ENCODE data around the gene RPP38.

The RPP38 gene

DNA sequence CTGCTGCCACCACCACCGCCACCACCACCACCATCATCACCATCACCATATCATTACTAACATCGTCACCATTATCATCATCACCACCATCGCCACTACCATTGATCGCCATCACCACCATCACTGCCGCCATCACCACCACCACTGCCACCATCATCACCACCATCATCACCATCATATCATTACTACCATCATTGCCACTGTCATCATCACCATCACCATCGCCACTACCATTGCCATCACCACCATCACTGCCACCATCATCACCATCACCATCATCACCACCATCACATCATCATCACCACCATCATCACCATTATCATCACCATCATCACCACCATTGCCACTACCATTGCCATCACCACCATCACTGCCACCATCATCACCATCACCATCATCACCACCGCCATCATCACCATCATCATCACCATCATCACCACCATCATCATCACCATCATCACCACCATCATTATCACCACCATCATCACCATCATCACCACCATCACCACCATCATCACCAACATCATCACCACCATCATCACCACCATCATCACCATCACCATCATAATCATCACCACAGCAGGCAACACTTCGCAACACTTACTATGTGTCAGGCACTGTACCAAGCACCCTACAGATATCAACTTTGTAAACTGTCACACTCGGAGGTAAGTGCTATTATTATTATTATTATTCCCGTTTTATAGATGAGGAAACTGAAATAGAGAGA lies 52.1 kb downstream of the RPP38 start:
- in situ Hi-C loops (cut with HindIII; ENCODE audit: low sequenced_read_pairs): no loop called here

DNA sequence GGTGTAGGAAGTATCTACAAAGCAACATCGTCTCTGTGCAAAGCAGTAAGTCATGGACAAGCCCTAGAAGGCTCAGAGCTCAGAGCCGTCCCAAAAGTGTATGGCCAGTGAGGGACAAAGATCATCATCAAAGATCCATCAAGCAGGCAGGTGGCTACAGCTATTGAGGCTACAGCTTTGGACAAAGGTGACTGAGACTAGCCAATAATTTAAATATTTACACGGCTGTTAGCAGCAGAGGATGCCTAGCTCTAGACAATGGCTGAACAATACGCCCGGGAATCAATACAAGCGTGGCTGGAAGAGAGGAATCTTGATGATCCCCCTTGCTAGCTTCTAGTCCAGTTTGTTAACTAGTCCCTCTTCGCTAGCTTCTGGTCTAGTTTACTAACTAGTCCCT lies 53.4 kb downstream of the RPP38 start:
- in situ Hi-C loops (cut with HindIII; ENCODE audit: low sequenced_read_pairs): no loop called here

DNA sequence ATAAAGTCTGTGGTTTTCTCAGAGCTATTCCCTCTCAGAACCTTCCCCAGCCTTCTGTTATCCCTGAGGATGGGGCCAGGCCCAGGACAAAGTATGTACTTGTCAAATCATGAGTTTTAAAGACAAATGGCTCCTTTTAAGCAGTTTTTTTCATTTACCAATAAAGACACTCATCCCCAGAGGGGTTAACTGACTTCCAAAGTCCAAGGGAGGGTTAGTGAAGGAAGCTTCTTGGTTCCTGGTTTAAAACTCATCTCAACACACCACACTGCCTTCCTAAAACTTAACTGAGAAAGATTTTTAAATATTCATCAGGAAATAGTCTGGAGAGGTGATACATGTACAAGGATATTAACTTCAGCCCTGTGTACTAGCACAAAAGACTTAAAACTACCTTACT lies 55.4 kb downstream of the RPP38 start:
- in situ Hi-C loops (cut with HindIII; ENCODE audit: low sequenced_read_pairs): no loop called here
